Measurements from ENCODE around the gene SMOC1.

Gene SMOC1

DNA sequence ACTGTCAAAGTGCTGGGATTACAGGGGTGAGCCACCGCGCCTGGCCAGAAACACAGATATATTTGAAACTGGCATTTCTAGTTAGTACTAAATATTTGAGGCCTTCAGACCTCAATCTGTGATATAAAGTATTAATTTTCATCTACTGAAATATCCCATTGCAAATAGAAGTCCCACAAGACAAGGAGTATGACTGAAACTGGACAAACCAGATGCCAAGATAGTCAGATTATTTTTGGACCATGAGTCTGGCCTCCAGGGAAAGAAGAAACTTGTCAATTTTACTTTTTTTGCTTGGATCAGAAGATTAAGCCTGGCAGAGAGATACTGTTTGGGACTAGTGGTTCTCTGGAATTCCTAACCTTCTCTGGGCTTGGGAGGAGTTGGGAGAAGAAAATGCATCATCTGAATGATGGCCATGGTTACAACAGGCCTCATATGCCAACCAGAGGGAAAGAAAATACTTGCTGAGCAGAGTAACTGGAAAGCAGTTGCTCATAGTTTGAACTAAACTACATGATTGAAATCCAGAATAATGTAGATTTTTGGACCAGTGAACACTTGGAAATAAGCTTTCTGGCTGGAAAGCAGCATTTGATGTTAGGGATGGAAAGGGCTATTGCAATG lies 2.9 kb upstream of the SMOC1 start:
- H3K36me3 ChIP-seq = no peaks in the 10 kb centered on the region
- H3K4me1 ChIP-seq (ENCODE audit: control insufficient read depth in 1 of 2, insufficient read depth in 1 of 2, low read depth in 1 of 2, low read length in 1 of 2) = no peaks in the 10 kb centered on the region
- H3K27ac ChIP-seq = no peak overlapping the region
- no peaks in the 10 kb centered on the region for H3K9me3 ChIP-seq
- H3K27me3 ChIP-seq = peaks cover 72% of the 10 kb centered on the region
- H3K4me3 ChIP-seq (ENCODE audit: low read depth in 1 of 2, low read length in 1 of 2) = no peak overlapping the region
- TF ChIP-seq, protein P1, sequence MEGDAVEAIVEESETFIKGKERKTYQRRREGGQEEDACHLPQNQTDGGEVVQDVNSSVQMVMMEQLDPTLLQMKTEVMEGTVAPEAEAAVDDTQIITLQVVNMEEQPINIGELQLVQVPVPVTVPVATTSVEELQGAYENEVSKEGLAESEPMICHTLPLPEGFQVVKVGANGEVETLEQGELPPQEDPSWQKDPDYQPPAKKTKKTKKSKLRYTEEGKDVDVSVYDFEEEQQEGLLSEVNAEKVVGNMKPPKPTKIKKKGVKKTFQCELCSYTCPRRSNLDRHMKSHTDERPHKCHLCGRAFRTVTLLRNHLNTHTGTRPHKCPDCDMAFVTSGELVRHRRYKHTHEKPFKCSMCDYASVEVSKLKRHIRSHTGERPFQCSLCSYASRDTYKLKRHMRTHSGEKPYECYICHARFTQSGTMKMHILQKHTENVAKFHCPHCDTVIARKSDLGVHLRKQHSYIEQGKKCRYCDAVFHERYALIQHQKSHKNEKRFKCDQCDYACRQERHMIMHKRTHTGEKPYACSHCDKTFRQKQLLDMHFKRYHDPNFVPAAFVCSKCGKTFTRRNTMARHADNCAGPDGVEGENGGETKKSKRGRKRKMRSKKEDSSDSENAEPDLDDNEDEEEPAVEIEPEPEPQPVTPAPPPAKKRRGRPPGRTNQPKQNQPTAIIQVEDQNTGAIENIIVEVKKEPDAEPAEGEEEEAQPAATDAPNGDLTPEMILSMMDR (IDR thresholded peaks at IDR 0.05) = no peak

DNA sequence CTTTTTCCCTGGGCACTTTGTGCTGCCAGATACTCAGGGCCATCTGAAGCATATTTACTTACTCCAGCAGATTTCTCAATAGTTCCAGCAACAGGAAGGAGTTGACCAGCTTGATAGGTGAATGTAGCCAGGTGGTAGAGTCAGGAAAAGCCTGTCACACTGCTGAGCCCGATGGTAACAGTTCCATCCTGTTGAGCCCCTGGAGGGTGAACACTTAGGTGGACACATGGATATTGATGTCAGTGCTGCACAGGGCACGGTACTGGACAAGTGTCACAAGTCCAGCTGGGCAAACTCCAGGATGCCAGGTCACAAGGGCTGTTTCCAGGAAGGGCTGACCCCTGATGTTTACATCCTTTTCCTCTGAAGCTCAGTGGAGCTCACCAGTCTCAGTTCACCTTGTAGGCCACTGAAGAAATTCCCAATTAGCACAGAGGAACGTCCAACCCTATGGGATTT lies 2.3 kb upstream of the SMOC1 start:
- Histone ChIP-seq H3K27ac (no peak overlapping the region), H3K4me3 (ENCODE audit: low read depth in 1 of 2, low read length in 1 of 2) (no peak overlapping the region), H3K4me1 (ENCODE audit: control insufficient read depth in 1 of 2, insufficient read depth in 1 of 2, low read depth in 1 of 2, low read length in 1 of 2) (no peaks in the 10 kb centered on the region), H3K27me3 (peaks cover 78% of the 10 kb centered on the region), H3K9me3 (no peaks in the 10 kb centered on the region), H3K36me3 (no peaks in the 10 kb centered on the region)
- TF ChIP-seq, protein P1 (IDR thresholded peaks at IDR 0.05) = no peak

DNA sequence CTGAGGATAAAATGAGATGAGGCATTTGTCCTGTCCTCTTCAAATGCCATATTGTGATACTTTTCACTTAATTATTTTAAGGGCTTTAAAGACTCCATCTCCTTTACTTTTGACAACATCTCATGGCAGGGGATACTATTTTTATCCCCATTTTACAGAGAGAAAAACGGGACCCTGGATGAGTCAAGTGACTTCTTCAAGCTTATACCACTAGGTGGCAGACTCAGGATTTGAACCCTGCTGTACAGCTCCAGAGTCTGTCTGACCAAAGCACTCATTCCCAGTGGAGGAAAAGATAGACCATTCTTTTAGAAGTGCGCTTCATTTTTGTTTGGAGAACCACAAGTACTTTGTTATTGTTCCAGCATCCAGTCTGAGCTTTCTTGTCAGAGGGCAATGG lies 1.7 kb upstream of the SMOC1 start:
- H3K27me3 ChIP-seq = peaks cover 79% of the 10 kb centered on the region
- no peaks in the 10 kb centered on the region for H3K9me3 ChIP-seq
- H3K4me3 ChIP-seq (ENCODE audit: low read depth in 1 of 2, low read length in 1 of 2) = no peak overlapping the region
- no peaks in the 10 kb centered on the region for H3K36me3 ChIP-seq
- TF ChIP-seq, protein P1 (IDR thresholded peaks at IDR 0.05) = no peak
- H3K4me1 ChIP-seq (ENCODE audit: control insufficient read depth in 1 of 2, insufficient read depth in 1 of 2, low read depth in 1 of 2, low read length in 1 of 2) = no peaks in the 10 kb centered on the region
- no peak overlapping the region for H3K27ac ChIP-seq

DNA sequence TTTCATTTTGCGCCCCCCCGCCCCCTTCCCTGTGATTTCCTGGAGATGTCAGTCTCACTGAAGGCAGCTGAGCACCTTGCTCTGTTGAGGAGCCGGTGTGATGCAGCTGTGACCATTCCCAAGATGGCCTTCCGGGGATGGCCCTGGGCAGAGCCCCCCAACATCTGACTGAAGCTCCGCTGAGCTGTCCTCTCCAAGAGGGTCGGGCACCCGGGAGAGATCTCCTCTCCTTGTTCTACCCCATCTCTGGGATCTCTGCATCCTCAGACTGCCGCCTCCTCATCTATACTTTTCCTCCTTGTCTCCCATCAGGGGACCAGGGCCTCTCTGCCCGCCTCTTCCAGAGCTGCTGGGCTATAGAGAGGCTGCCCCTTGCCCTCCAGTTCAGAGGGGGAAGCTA lies 965 bp upstream of the SMOC1 start:
- TF ChIP-seq, protein P1 (IDR thresholded peaks at IDR 0.05) = no peak
- no peak overlapping the region for H3K4me3 ChIP-seq (ENCODE audit: low read depth in 1 of 2, low read length in 1 of 2)
- peaks cover 79% of the 10 kb centered on the region for H3K27me3 ChIP-seq
- no peaks in the 10 kb centered on the region for H3K4me1 ChIP-seq (ENCODE audit: control insufficient read depth in 1 of 2, insufficient read depth in 1 of 2, low read depth in 1 of 2, low read length in 1 of 2)
- H3K36me3 ChIP-seq = no peaks in the 10 kb centered on the region
- H3K9me3 ChIP-seq = no peaks in the 10 kb centered on the region
- H3K27ac ChIP-seq = no peak overlapping the region

DNA sequence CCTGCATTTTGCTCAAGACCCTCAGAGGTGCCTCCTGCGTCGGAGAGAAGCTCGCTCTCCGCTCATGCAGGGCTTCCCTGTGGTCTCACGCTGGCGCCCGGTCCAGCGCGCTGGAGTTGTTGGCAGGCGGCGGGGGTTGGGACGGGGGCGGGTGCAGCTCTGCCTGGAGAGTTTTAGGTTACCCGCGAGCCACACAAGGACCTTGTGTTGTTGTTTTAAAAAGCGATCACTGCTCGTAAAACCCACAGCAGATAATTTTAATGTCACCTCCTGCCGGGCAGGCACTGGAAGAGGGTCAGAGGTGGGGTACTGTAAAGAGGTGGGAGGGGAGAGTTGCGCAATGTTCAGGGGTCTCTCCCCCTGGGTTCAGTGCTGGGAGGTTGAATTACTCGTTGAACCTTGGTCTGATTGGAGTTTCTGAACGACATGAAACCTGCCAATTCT lies 850 bp downstream of the SMOC1 start:
- H3K27ac ChIP-seq = no peak overlapping the region
- H3K36me3 ChIP-seq = no peaks in the 10 kb centered on the region
- H3K4me1 ChIP-seq (ENCODE audit: control insufficient read depth in 1 of 2, insufficient read depth in 1 of 2, low read depth in 1 of 2, low read length in 1 of 2) = no peaks in the 10 kb centered on the region
- H3K4me3 ChIP-seq (ENCODE audit: low read depth in 1 of 2, low read length in 1 of 2) = no peak overlapping the region
- H3K27me3 ChIP-seq = peaks cover 75% of the 10 kb centered on the region
- TF ChIP-seq, protein P1 (IDR thresholded peaks at IDR 0.05) = no peak
- no peaks in the 10 kb centered on the region for H3K9me3 ChIP-seq

All from neutrophil (primary cell).